ENCODE measurements around the gene CDRT4.

- TF ChIP-seq, protein P1, sequence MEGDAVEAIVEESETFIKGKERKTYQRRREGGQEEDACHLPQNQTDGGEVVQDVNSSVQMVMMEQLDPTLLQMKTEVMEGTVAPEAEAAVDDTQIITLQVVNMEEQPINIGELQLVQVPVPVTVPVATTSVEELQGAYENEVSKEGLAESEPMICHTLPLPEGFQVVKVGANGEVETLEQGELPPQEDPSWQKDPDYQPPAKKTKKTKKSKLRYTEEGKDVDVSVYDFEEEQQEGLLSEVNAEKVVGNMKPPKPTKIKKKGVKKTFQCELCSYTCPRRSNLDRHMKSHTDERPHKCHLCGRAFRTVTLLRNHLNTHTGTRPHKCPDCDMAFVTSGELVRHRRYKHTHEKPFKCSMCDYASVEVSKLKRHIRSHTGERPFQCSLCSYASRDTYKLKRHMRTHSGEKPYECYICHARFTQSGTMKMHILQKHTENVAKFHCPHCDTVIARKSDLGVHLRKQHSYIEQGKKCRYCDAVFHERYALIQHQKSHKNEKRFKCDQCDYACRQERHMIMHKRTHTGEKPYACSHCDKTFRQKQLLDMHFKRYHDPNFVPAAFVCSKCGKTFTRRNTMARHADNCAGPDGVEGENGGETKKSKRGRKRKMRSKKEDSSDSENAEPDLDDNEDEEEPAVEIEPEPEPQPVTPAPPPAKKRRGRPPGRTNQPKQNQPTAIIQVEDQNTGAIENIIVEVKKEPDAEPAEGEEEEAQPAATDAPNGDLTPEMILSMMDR (IDR thresholded peaks at IDR 0.05; ENCODE audit: insufficient read depth, low read length, poor library complexity, severe bottlenecking), result no peak
- no peak for TF ChIP-seq EZH2phosphoT487 (conservative IDR thresholded peaks at IDR 0.05; ENCODE audit: low read length)
Observed at GRCh38 chr17:15398291-15398690, 69.1 kb downstream of the CDRT4 start.
